Effector memory CD8-positive, alpha-beta T cell (primary cell): ENCODE results near the gene KRT72.
A peak's percentile ranks its signal among the peaks of the same experiment; 100 is the strongest.

Experiments
- ATAC-seq: fragments of 150-1000 bp; cut with Tn5 transposase; replicated peaks from 2 replicates; pipeline ENCODE4 v1.10.0; 2021; ENCODE audit warnings: mild to moderate bottlenecking, moderate library complexity
- DNase-seq, 3 experiments: peaks; one replicate each; pipeline ENCODE4 v3.0.0; 2021
- H3K27ac Mint-ChIP-seq, 2 donors: one replicate each; pipeline ENCODE4 v1.8.0; 2022; ENCODE audit warnings: mild to moderate bottlenecking in 2 of 2, mixed read lengths in 2 of 2, moderate library complexity in 2 of 2
- H3K27me3 Mint-ChIP-seq, 2 donors: one replicate each; pipeline ENCODE4 v1.8.0; 2022; ENCODE audit warnings: mixed read lengths in 2 of 2
- H3K36me3 Mint-ChIP-seq: one replicate; pipeline ENCODE4 v1.8.0; 2022; ENCODE audit warnings: mild to moderate bottlenecking, moderate library complexity, mixed read lengths; ENCODE audit not compliant: insufficient read depth
- H3K4me1 Mint-ChIP-seq, 2 donors: one replicate each; pipeline ENCODE4 v1.8.0; 2022; ENCODE audit warnings: low read depth in 2 of 2, mixed read lengths in 2 of 2
- H3K4me3 Mint-ChIP-seq, 2 donors: one replicate each; pipeline ENCODE4 v1.8.0; 2022; ENCODE audit warnings: mild to moderate bottlenecking in 2 of 2, mixed read lengths in 2 of 2, moderate library complexity in 2 of 2
- H3K9me3 Mint-ChIP-seq, 2 donors: one replicate each; pipeline ENCODE4 v1.8.0; 2022; ENCODE audit warnings: mixed read lengths in 2 of 2

Gene KRT72

GRCh38 chr12:52591521-52591920 is 9.7 kb downstream of the KRT72 start:
- Mint-ChIP-seq H3K4me3 (no peak overlapping the region), H3K27ac (peak overlapping the region in 1 of 2 donors; percentile 36), H3K36me3 (no peaks in the 10 kb centered on the region), H3K27me3 (peaks cover 23 to 36% of the 10 kb centered on the region in 2 donors), H3K4me1 (peaks cover under 1 to 14% of the 10 kb centered on the region in 2 donors), H3K9me3 (no peaks in the 10 kb centered on the region)
- ATAC-seq = no peak
- DNase-seq = no peak

DNA sequence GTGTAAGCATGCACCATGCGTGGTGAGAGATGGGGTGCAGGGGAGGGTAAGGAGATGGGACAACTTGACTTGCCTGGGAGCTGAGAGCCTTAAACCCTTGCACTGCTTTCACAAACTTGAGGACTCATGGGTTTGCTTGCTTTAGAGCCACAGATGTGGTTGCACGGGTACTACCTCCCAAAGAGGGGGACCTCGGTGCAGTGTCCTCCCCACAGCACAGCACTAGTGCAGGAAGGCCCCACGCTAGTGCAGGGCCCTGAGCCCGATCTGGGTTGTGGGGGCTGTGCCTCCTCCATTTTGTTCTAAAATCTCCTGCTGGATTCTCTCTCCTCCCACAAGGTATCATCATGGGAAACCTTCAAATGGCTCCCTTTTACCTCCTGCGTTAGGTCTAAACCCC is 11.2 kb downstream of the KRT72 start:
- Mint-ChIP-seq H3K27ac (no peak overlapping the region), H3K4me1 (peaks cover 5 to 27% of the 10 kb centered on the region in 2 donors), H3K9me3 (no peaks in the 10 kb centered on the region), H3K36me3 (no peaks in the 10 kb centered on the region), H3K4me3 (no peak overlapping the region), H3K27me3 (peaks cover 23 to 36% of the 10 kb centered on the region in 2 donors)
- no peak for ATAC-seq
- no peak for DNase-seq

- Mint-ChIP-seq H3K27me3 (peaks cover 6 to 26% of the 10 kb centered on the region in 2 donors), H3K9me3 (no peaks in the 10 kb centered on the region), H3K27ac (peak overlapping the region in 1 of 2 donors; percentile 70), H3K4me1 (peaks cover 11 to 45% of the 10 kb centered on the region in 2 donors), H3K4me3 (no peak overlapping the region), H3K36me3 (no peaks in the 10 kb centered on the region)
- no peak for DNase-seq
- no peak for ATAC-seq
Measured at GRCh38 chr12:52587563-52587962, 13.7 kb downstream of the KRT72 start.

GRCh38 chr12:52585946-52586345 is 15.3 kb downstream of the KRT72 start:
- peaks cover 0 to 26% of the 10 kb centered on the region in 2 donors for H3K27me3 Mint-ChIP-seq
- peak overlapping the region; percentile 3 to 70 for H3K27ac Mint-ChIP-seq
- ATAC-seq = peak; percentile 76
- no peaks in the 10 kb centered on the region for H3K9me3 Mint-ChIP-seq
- no peaks in the 10 kb centered on the region for H3K36me3 Mint-ChIP-seq
- peaks cover 11 to 38% of the 10 kb centered on the region in 2 donors for H3K4me1 Mint-ChIP-seq
- peak overlapping the region in 1 of 2 donors; percentile 44 for H3K4me3 Mint-ChIP-seq
- DNase-seq = peak in 2 of 3 experiments; percentile 10 to 72

- ATAC-seq (no peak), DNase-seq (no peak)
- H3K9me3 Mint-ChIP-seq = no peaks in the 10 kb centered on the region
- peaks cover 8 to 26% of the 10 kb centered on the region in 2 donors for H3K27me3 Mint-ChIP-seq
- peak overlapping the region in 1 of 2 donors; percentile 2 for H3K4me3 Mint-ChIP-seq
- no peaks in the 10 kb centered on the region for H3K36me3 Mint-ChIP-seq
- H3K4me1 Mint-ChIP-seq = peaks cover 15 to 46% of the 10 kb centered on the region in 2 donors
- peak overlapping the region in 1 of 2 donors; percentile 70 for H3K27ac Mint-ChIP-seq
Measured at GRCh38 chr12:52585066-52585465, 16.2 kb downstream of the KRT72 start.

DNA sequence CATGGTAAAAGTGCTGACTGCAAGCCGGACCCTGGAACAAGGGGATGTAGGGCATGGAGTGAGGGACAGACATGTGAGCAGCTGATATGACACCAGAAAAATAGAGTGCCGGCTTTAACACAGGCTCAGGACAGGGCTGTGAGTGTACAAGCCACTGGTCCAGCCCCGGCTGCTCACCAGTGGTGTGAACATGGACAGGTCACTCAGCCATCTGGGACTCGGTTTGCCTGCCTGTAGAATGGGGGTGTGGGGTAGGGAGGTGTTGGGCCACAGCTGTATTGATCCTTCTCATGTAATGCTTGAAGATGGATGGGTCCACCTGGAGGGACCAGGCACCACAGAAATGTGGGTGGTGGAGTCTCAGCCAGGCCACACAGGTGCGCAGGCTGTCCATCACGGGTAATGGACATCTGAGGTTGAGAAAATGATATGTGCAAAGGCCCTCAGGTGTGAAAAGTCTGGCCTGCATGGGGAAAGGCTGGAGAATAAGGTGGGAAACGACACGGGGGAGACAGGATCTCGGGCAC is 17.0 kb downstream of the KRT72 start:
- ATAC-seq (no peak), DNase-seq (no peak)
- peak overlapping the region in 1 of 2 donors; percentile 70 for H3K27ac Mint-ChIP-seq
- H3K9me3 Mint-ChIP-seq = no peaks in the 10 kb centered on the region
- H3K4me1 Mint-ChIP-seq = peaks cover 15 to 48% of the 10 kb centered on the region in 2 donors
- H3K27me3 Mint-ChIP-seq = peaks cover 8 to 30% of the 10 kb centered on the region in 2 donors
- no peak overlapping the region for H3K4me3 Mint-ChIP-seq
- H3K36me3 Mint-ChIP-seq = no peaks in the 10 kb centered on the region

- DNase-seq = peak; percentile 50 to 72 (median 51)
- Mint-ChIP-seq H3K4me1 (peaks cover 15 to 48% of the 10 kb centered on the region in 2 donors), H3K27ac (peak overlapping the region; percentile 36 to 76), H3K36me3 (no peaks in the 10 kb centered on the region), H3K4me3 (no peak overlapping the region), H3K27me3 (peaks cover 8 to 30% of the 10 kb centered on the region in 2 donors), H3K9me3 (no peaks in the 10 kb centered on the region)
- ATAC-seq = peak; percentile 77
Measured at GRCh38 chr12:52582971-52583456, 18.2 kb downstream of the KRT72 start.

GRCh38 chr12:52582486-52582885 is 18.8 kb downstream of the KRT72 start:
- Mint-ChIP-seq H3K4me1 (peaks cover 15 to 48% of the 10 kb centered on the region in 2 donors), H3K27me3 (peaks cover 8 to 30% of the 10 kb centered on the region in 2 donors), H3K27ac (peak overlapping the region; percentile 36 to 76), H3K36me3 (no peaks in the 10 kb centered on the region), H3K9me3 (no peaks in the 10 kb centered on the region), H3K4me3 (no peak overlapping the region)
- ATAC-seq = no peak
- no peak for DNase-seq

DNA sequence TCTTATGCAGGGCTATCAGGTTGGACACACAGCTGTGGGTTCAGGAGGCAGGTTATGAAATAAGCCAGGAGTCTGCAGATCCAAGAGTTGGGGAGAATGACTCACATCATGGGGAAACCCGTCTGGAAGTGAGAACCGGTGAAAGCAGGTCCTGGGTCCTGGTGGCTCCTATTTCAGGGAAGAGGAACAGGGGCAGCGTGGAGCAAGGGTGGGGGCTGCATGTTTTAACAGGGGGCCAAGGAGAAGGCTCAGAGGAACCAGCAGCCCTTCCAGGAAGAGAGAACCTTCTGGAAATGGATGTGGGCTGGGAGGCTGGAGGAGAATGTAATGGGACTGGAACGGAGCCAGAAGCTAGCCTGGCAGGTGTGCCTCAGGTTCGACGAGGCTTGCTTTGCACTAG is 19.8 kb downstream of the KRT72 start:
- Mint-ChIP-seq H3K9me3 (no peaks in the 10 kb centered on the region), H3K4me1 (peaks cover 16 to 41% of the 10 kb centered on the region in 2 donors), H3K27me3 (peaks cover 8 to 35% of the 10 kb centered on the region in 2 donors), H3K27ac (no peak overlapping the region), H3K4me3 (no peak overlapping the region), H3K36me3 (peaks cover 3% of the 10 kb centered on the region)
- DNase-seq = no peak
- ATAC-seq = no peak

DNA sequence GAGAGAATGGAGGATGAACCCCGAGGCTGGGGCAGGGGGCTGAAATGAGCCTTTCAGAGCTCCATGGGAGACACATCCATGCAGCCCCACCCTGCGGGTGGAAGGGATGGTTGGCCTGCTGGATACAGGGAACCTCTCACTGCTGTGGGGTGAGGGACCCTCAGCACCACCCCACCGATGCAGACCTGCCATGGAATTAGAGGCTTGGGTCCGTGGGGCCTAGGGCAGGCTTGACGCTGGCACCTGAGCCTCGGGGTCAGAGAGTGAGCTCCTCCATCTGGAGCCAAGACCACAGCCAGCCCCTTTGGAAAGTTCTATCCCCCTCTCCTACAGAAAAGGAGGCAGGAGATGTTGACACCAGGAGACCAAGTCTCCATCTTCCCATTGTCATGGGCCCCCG is 20.2 kb downstream of the KRT72 start:
- no peak for DNase-seq
- no peaks in the 10 kb centered on the region for H3K9me3 Mint-ChIP-seq
- H3K4me1 Mint-ChIP-seq = peaks cover 15 to 38% of the 10 kb centered on the region in 2 donors
- no peak overlapping the region for H3K4me3 Mint-ChIP-seq
- peaks cover 8 to 39% of the 10 kb centered on the region in 2 donors for H3K27me3 Mint-ChIP-seq
- no peak for ATAC-seq
- peaks cover 4% of the 10 kb centered on the region for H3K36me3 Mint-ChIP-seq
- peak overlapping the region in 1 of 2 donors; percentile 9 for H3K27ac Mint-ChIP-seq

GRCh38 chr12:52580496-52580895 is 20.8 kb downstream of the KRT72 start:
- no peaks in the 10 kb centered on the region for H3K9me3 Mint-ChIP-seq
- ATAC-seq (no peak), DNase-seq (no peak)
- H3K27me3 Mint-ChIP-seq = peaks cover 8 to 40% of the 10 kb centered on the region in 2 donors
- H3K4me3 Mint-ChIP-seq = no peak overlapping the region
- H3K4me1 Mint-ChIP-seq = peaks cover 18 to 37% of the 10 kb centered on the region in 2 donors
- peak overlapping the region; percentile 9 to 76 for H3K27ac Mint-ChIP-seq
- peaks cover 4% of the 10 kb centered on the region for H3K36me3 Mint-ChIP-seq

DNA sequence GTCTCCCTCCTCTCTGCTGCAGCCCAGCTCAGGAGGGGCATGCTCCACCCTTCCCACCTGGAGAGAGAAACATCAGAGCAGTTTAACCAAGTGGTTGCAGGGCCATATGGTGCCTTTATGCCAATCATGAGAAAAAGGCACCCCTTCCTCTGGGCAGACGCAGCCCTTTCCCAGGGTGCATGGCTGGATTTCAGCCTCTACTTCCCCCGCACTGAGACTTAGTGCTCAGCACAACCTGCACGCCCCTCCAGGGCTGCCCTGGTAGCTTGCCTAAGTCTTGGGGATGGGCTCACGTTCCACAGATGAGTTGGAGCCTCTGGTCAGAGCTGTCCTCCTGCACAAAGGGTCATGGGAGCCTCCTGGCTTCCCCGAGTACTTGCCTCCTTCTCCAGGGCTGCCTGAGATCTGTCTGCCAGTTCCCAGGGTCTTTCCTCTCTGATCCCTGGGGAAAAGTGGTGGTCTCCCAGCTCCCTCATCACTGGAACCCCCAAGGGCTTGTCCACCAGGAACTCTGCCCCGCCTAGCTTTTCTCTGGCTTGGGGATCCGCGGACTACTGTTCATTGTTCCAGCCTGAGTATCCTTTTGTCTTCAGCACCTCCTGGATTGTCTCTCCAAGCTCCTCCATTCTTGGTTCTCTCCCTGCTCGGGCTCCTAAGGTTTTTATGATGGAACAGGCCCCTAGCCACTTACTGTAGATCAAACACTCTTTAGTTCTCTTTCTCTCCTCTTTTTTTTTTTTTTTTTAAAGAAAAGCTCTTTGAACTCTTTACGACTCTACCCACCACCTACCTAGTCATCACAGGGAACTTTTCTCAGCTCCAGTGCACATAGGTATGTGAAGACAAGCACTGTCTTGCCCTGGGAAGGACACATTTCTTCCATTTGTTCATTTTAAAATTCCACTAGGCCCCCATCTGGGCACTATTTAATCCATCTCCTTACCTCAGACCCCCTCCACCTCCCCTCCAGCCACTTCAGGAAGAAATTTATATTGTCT is 21.5 kb downstream of the KRT72 start:
- Mint-ChIP-seq H3K4me3 (no peak overlapping the region), H3K36me3 (peaks cover 4% of the 10 kb centered on the region), H3K27ac (peak overlapping the region in 1 of 2 donors; percentile 76), H3K4me1 (peaks cover 20 to 37% of the 10 kb centered on the region in 2 donors), H3K27me3 (peaks cover 8 to 40% of the 10 kb centered on the region in 2 donors), H3K9me3 (no peaks in the 10 kb centered on the region)
- no peak for ATAC-seq
- DNase-seq = no peak

- ATAC-seq (no peak), DNase-seq (no peak)
- Mint-ChIP-seq H3K36me3 (peaks cover 4% of the 10 kb centered on the region), H3K4me1 (peaks cover 20 to 29% of the 10 kb centered on the region in 2 donors), H3K9me3 (no peaks in the 10 kb centered on the region), H3K27me3 (peaks cover 8 to 42% of the 10 kb centered on the region in 2 donors), H3K27ac (no peak overlapping the region), H3K4me3 (no peak overlapping the region)
Measured at GRCh38 chr12:52578469-52578868, 22.8 kb downstream of the KRT72 start.
